PFSK-1 (cell line): ENCODE results near the gene FAIM2.

Experiments used
- POLR2AphosphoS5 ChIP-seq: IDR thresholded peaks from 2 replicates; pipeline ENCODE4 v1.6.1; 2012; ENCODE audit warnings: low read depth, mild to moderate bottlenecking, control low read depth, low read length, moderate library complexity
- REST ChIP-seq, 2 experiments: IDR thresholded peaks; 2 replicates each; pipeline versions ENCODE4 v1.6.1 to v1.8.0; 2011 to 2012; ENCODE audit warnings: low read depth in 2 of 2, low read length in 2 of 2, control low read depth in 1 of 2, inconsistent platforms in 1 of 2, mild to moderate bottlenecking in 1 of 2, moderate library complexity in 1 of 2; ENCODE audit not compliant: insufficient read depth in 1 of 2
- TAF1 ChIP-seq: IDR thresholded peaks from 2 replicates; pipeline ENCODE4 v1.6.1; 2012; ENCODE audit warnings: low read length, control low read depth, borderline replicate concordance; ENCODE audit not compliant: insufficient read depth

- TF ChIP-seq TAF1 = no peak
- TF ChIP-seq POLR2AphosphoS5 = no peak
- no peak for TF ChIP-seq REST (IDR thresholded peaks at IDR 0.05; ENCODE audit: insufficient read depth in 1 of 2, low read depth in 2 of 2, low read length in 2 of 2)
Measured at GRCh38 chr12:49887536-49888401, 15.9 kb downstream of the FAIM2 start.
